Smooth muscle cell of the umbilical artery (primary cell): Measurements from ENCODE around the gene MAGEA2. TPM values are rescaled to one million over a fixed set of nuclear protein-coding genes. Genes with fewer than 3 reads are reported as not detected.

Experiments
- total RNA-seq: library from RNA; depleted of rRNA; stranded (reverse); fragments of >200 nt; gene quantifications from 2 replicates; pipeline ENCODE4 v1.2.3, GENCODE V29; 2014

MAGEA2 gene, protein sequence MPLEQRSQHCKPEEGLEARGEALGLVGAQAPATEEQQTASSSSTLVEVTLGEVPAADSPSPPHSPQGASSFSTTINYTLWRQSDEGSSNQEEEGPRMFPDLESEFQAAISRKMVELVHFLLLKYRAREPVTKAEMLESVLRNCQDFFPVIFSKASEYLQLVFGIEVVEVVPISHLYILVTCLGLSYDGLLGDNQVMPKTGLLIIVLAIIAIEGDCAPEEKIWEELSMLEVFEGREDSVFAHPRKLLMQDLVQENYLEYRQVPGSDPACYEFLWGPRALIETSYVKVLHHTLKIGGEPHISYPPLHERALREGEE
- not detected in 2 replicates for total RNA-seq

DNA sequence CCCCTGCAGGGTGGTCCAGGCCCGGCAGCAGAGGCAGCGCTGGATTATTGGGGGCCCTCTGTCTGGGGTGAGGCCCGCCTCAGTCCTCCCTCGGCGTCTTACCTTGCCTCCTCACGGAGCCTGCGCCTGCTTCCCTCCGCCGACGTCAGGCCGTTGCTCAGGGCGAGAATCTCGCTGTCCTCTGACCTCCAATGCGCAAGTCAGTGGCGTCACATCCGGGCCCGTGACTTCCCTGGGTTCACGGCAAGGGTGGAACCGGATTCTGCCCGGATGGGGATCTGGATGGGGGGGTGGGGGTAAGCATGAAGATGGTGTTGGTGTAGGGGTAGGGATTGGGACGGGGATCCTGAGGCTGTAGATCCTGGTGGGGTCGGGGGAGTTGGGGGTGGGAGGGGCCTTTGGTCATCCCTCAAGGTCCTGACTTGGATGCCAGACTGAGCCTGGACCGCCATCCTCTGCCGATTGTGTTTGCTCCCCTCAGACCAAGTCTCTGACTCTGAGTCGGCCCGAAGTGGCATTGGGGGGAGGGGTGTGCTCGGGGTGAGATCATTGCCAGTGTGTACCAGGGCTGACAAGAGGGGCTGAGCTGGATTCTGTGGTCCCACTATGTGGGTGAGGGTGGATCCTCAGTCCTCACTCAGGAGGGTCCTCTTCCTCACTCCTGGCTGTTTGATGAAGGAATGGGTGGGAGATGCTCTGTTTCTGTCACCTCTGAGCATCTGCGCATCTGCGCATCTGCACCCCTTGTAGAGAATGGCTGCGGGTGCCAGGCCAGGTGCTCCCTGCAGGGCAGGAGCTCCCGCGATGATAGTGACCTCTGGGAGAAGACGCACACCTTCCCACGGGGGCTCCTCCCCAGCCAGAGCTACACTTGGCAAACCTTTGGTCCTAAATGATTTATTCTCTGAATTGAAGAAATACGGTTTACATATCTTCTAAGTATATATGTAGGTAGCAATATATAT, at the start of gene MAGEA2:
Gene MAGEA2, minus strand, starts transcription at position 157 of the 965 bp plus-strand sequence. CDS start 2,479 bp downstream, outside the sequence.

DNA sequence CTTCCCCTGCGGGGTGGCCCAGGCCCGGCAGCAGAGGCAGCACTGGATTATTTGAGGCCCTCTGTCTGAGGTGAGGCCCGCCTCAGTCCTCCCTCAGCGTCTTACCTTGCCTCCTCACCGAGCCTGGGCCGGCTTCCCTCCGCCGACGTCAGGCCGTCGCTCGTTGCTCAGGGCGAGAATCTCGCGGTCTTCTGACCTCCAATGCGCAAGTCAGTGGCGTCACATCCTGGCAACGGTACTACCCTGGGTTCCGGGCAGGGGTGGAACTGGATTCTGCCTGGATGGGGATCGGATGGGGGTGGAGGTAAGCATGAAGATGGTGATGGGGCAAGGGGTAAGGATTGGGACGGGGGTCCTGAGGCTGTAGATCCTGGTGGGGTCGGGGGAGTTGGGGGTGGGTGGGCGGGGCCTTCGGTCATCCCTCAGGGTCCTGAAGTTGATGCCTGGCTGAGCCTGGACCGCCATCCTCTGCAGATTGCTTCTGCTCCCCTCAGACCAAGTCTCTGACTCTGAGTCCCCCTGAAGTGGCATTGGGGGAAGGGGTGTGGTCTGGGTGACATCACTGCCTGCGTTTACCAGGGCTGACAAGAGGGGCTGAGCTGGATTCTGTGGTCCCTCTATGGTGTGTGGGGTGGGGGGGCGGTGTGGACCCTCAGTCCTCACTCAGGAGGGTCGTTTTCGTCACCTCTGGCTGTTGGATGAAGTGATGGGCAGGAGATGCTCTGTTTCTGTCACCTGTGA, 16.1 kb upstream of the MAGEA2 start, which contains the start of gene MAGEA6:
Gene MAGEA6, minus strand, starts transcription at position 141 of the 741 bp plus-strand sequence. CDS start 2,039 bp downstream, outside the sequence.

DNA sequence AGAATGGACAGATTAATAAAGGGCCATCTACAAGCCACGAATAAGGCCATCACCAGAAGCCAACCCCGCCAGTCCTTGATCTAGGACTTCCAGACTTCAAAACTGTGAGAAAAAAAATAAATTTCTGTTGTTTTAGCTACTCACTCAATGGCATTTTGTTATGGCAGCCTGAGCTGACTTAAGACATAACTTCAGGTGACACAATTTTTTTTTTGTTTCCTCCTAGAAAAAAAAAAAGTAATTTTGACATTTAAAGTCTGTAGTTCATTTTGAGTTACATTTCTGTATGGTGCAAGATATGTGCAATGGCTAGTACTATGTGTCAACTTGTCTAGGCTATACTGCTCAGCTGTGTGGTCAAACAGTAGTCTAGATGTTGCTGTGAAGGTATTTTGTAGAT, 5.3 kb upstream of the MAGEA2 start, which contains the start of gene CSAG3:
Gene CSAG3, plus strand, starts transcription at position 301 of the 400 bp plus-strand sequence.

DNA sequence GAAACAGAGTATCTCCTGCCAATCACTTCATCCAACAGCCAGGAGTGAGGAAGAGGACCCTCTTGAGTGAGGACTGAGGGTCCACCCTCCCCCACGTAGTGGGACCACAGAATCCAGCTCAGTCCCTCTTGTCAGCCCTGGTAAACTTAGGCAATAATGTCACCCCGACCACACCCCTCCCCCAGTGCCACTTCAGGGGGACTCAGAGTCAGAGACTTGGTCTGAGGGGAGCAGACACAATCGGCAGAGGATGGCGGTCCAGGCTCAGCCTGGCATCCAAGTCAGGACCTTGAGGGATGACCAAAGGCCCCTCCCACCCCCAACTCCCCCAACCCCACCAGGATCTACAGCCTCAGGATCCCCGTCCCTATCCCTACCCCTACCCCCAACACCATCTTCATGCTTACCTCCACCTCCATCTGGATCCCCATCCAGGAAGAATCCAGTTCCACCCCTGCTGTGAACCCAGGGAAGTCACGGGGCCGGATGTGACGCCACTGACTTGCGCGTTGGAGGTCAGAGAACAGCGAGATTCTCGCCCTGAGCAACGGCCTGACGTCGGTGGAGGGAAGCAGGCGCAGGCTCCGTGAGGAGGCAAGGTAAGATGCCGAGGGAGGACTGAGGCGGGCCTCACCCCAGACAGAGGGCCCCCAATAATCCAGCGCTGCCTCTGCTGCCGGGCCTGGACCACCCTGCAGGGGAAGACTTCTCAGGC, 20.2 kb downstream of the MAGEA2 start, which contains the start of the genes CSAG1 and MAGEA12:
Gene CSAG1, minus strand, starts transcription at position 461 of the 715 bp plus-strand sequence. CDS start 1,261 bp downstream, outside the sequence.
Gene MAGEA12, plus strand, starts transcription at position 497 of the 715 bp plus-strand sequence. CDS start 2,405 bp downstream, outside the sequence.

DNA sequence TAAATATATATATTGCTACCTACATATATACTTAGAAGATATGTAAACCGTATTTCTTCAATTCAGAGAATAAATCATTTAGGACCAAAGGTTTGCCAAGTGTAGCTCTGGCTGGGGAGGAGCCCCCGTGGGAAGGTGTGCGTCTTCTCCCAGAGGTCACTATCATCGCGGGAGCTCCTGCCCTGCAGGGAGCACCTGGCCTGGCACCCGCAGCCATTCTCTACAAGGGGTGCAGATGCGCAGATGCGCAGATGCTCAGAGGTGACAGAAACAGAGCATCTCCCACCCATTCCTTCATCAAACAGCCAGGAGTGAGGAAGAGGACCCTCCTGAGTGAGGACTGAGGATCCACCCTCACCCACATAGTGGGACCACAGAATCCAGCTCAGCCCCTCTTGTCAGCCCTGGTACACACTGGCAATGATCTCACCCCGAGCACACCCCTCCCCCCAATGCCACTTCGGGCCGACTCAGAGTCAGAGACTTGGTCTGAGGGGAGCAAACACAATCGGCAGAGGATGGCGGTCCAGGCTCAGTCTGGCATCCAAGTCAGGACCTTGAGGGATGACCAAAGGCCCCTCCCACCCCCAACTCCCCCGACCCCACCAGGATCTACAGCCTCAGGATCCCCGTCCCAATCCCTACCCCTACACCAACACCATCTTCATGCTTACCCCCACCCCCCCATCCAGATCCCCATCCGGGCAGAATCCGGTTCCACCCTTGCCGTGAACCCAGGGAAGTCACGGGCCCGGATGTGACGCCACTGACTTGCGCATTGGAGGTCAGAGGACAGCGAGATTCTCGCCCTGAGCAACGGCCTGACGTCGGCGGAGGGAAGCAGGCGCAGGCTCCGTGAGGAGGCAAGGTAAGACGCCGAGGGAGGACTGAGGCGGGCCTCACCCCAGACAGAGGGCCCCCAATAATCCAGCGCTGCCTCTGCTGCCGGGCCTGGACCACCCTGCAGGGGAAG, 39.5 kb downstream of the MAGEA2 start, which contains the start of gene MAGEA2B:
Gene MAGEA2B, plus strand, starts transcription at position 814 of the 973 bp plus-strand sequence. CDS start 2,479 bp downstream, outside the sequence.

DNA sequence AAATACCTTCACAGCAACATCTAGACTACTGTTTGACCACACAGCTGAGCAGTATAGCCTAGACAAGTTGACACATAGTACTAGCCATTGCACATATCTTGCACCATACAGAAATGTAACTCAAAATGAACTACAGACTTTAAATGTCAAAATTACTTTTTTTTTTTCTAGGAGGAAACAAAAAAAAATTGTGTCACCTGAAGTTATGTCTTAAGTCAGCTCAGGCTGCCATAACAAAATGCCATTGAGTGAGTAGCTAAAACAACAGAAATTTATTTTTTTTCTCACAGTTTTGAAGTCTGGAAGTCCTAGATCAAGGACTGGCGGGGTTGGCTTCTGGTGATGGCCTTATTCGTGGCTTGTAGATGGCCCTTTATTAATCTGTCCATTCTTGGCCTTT, 44.5 kb downstream of the MAGEA2 start, which contains the start of gene CSAG2:
Gene CSAG2, minus strand, starts transcription at position 101 of the 400 bp plus-strand sequence. CDS start 161 bp downstream, outside the sequence.

Other genes starting within 250 kb of the MAGEA2 start
- gene GABRQ, start 115.9 kb downstream of the MAGEA2 start, total RNA-seq, result 0.89 and 2.3 TPM in 2 replicates
- not detected in 2 replicates for gene MAGEA3, start 55.0 kb downstream of the MAGEA2 start, total RNA-seq
- not detected in 2 replicates for gene CSAG2, start 44.6 kb downstream of the MAGEA2 start, total RNA-seq
- gene MAGEA2B, start 39.2 kb downstream of the MAGEA2 start, total RNA-seq, result not detected in 2 replicates
- gene CSAG1, start 20.1 kb downstream of the MAGEA2 start, total RNA-seq, result not detected in 2 replicates
- gene MAGEA12, start 20.1 kb downstream of the MAGEA2 start, total RNA-seq, result not detected in 2 replicates
- not detected in 2 replicates for gene CSAG3, start 5.4 kb upstream of the MAGEA2 start, total RNA-seq
- gene MAGEA6, start 15.8 kb upstream of the MAGEA2 start, total RNA-seq, result not detected in 2 replicates
- 48.3 and 58.8 TPM in 2 replicates for gene CETN2, start 76.9 kb upstream of the MAGEA2 start, total RNA-seq
- 14.8 and 26.8 TPM in 2 replicates for gene NSDHL, start 77.2 kb upstream of the MAGEA2 start, total RNA-seq
- gene ZNF185, start 144.2 kb upstream of the MAGEA2 start, total RNA-seq, result 2.4 and 21.3 TPM in 2 replicates
- not detected in 2 replicates for gene PNMA5, start 240.3 kb upstream of the MAGEA2 start, total RNA-seq